ENCODE measurements around the gene GSTK1.

Gene GSTK1

DNA sequence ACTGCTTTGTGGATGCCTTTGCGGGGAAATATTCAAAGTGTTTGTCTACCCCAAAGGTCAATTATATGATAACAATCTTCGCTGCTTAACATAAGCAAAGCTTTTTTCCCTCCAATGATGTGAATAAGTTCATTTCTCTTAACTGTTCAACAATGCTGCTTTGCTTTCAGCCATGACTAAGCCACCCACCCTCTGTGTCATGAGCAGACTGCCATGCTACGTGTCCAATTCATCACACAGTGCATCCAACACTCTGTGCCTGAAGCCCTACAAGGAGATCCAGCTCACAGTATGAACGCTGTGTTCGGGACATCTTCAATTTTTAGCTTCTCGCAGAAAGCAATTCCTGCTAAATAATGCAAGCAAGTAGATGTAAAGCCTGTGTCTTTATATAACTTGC, 47.1 kb upstream of the GSTK1 start:
- no peaks in the 10 kb centered on the region for H3F3A ChIP-seq (ENCODE audit: insufficient read depth, low read length)
- no peaks in the 10 kb centered on the region for H3K27me3 ChIP-seq (ENCODE audit: insufficient read depth, low read length)

GRCh38 chr7:143216686-143217085, 46.6 kb upstream of the GSTK1 start:
- Histone ChIP-seq H3K4me2 (ENCODE audit: low read length) (no peak overlapping the region), H3K9ac (ENCODE audit: low read length) (no peak overlapping the region), H3K79me2 (ENCODE audit: insufficient read depth, low read length) (no peaks in the 10 kb centered on the region), H3F3A (ENCODE audit: insufficient read depth, low read length) (no peaks in the 10 kb centered on the region), H3K27me3 (ENCODE audit: insufficient read depth, low read length) (no peaks in the 10 kb centered on the region), H4K20me1 (ENCODE audit: insufficient read depth, low read length) (no peaks in the 10 kb centered on the region), H3K4me1 (ENCODE audit: insufficient read depth, low read length, severe bottlenecking) (no peaks in the 10 kb centered on the region), H3K9me2 (ENCODE audit: low read depth, low read length) (no peaks in the 10 kb centered on the region), H3K36me3 (ENCODE audit: insufficient read depth, low read length) (no peaks in the 10 kb centered on the region), H2AFZ (ENCODE audit: low read length) (no peak overlapping the region), H3K27ac (ENCODE audit: low read depth, low read length, poor library complexity, severe bottlenecking) (no peak overlapping the region), H3K4me3 (ENCODE audit: low read depth, low read length, poor library complexity, severe bottlenecking) (no peak overlapping the region), H3K9me3 (ENCODE audit: low read length) (no peaks in the 10 kb centered on the region)
- no peak for TF ChIP-seq EZH2 (IDR thresholded peaks at IDR 0.05; ENCODE audit: borderline replicate concordance, low read length)
- TF ChIP-seq, protein P1, sequence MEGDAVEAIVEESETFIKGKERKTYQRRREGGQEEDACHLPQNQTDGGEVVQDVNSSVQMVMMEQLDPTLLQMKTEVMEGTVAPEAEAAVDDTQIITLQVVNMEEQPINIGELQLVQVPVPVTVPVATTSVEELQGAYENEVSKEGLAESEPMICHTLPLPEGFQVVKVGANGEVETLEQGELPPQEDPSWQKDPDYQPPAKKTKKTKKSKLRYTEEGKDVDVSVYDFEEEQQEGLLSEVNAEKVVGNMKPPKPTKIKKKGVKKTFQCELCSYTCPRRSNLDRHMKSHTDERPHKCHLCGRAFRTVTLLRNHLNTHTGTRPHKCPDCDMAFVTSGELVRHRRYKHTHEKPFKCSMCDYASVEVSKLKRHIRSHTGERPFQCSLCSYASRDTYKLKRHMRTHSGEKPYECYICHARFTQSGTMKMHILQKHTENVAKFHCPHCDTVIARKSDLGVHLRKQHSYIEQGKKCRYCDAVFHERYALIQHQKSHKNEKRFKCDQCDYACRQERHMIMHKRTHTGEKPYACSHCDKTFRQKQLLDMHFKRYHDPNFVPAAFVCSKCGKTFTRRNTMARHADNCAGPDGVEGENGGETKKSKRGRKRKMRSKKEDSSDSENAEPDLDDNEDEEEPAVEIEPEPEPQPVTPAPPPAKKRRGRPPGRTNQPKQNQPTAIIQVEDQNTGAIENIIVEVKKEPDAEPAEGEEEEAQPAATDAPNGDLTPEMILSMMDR (IDR thresholded peaks at IDR 0.05; ENCODE audit: low read length) = no peak

More for the DNA sequence above, 47.1 kb upstream of the GSTK1 start:
- Histone ChIP-seq H3K9ac (ENCODE audit: low read length) (no peak overlapping the region), H3K9me3 (ENCODE audit: low read length) (no peaks in the 10 kb centered on the region), H3K36me3 (ENCODE audit: insufficient read depth, low read length) (no peaks in the 10 kb centered on the region), H4K20me1 (ENCODE audit: insufficient read depth, low read length) (no peaks in the 10 kb centered on the region), H2AFZ (ENCODE audit: low read length) (no peak overlapping the region), H3K79me2 (ENCODE audit: insufficient read depth, low read length) (no peaks in the 10 kb centered on the region), H3K4me3 (ENCODE audit: low read depth, low read length, poor library complexity, severe bottlenecking) (no peak overlapping the region), H3K27ac (ENCODE audit: low read depth, low read length, poor library complexity, severe bottlenecking) (no peak overlapping the region), H3K4me2 (ENCODE audit: low read length) (no peak overlapping the region), H3K9me2 (ENCODE audit: low read depth, low read length) (no peaks in the 10 kb centered on the region), H3K4me1 (ENCODE audit: insufficient read depth, low read length, severe bottlenecking) (no peaks in the 10 kb centered on the region)
- TF ChIP-seq EZH2 (IDR thresholded peaks at IDR 0.05; ENCODE audit: borderline replicate concordance, low read length) = no peak
- TF ChIP-seq, protein P1 (IDR thresholded peaks at IDR 0.05; ENCODE audit: low read length) = no peak

- H3F3A ChIP-seq (ENCODE audit: insufficient read depth, low read length) = no peaks in the 10 kb centered on the region
- H4K20me1 ChIP-seq (ENCODE audit: insufficient read depth, low read length) = no peaks in the 10 kb centered on the region
- H3K27me3 ChIP-seq (ENCODE audit: insufficient read depth, low read length) = no peaks in the 10 kb centered on the region
- no peak for TF ChIP-seq EZH2 (IDR thresholded peaks at IDR 0.05; ENCODE audit: borderline replicate concordance, low read length)
- TF ChIP-seq, protein P1 (IDR thresholded peaks at IDR 0.05; ENCODE audit: low read length) = no peak
- no peak overlapping the region for H3K4me3 ChIP-seq (ENCODE audit: low read depth, low read length, poor library complexity, severe bottlenecking)
- H3K36me3 ChIP-seq (ENCODE audit: insufficient read depth, low read length) = no peaks in the 10 kb centered on the region
- H3K4me2 ChIP-seq (ENCODE audit: low read length) = no peak overlapping the region
- no peak overlapping the region for H2AFZ ChIP-seq (ENCODE audit: low read length)
- H3K79me2 ChIP-seq (ENCODE audit: insufficient read depth, low read length) = no peaks in the 10 kb centered on the region
- no peak overlapping the region for H3K9ac ChIP-seq (ENCODE audit: low read length)
- H3K4me1 ChIP-seq (ENCODE audit: insufficient read depth, low read length, severe bottlenecking) = no peaks in the 10 kb centered on the region
- H3K27ac ChIP-seq (ENCODE audit: low read depth, low read length, poor library complexity, severe bottlenecking) = no peak overlapping the region
- H3K9me2 ChIP-seq (ENCODE audit: low read depth, low read length) = no peaks in the 10 kb centered on the region
- no peaks in the 10 kb centered on the region for H3K9me3 ChIP-seq (ENCODE audit: low read length)
Observed at GRCh38 chr7:143217806-143218205, 45.4 kb upstream of the GSTK1 start.

Measured in OCI-LY1 (cell line).